GM12878 (cell line): ENCODE data around the gene CALHM3. TPM values are rescaled to one million over a fixed set of nuclear protein-coding genes. Genes with fewer than 3 reads are reported as not detected.

Source experiments
- ATAC-seq: fragments of 200-7000 bp; cut with Tn5 transposase; 3 replicates; pipeline ENCODE4 v1.9.1; 2020; ENCODE audit warnings: mild to moderate bottlenecking, moderate library complexity
- BruUV-seq: library from RNA; stranded (reverse); fragments of 400-500 nt; replicated peaks from 2 replicates; lab custom pipeline; 2021; lab: Mats Ljungman, UMichigan
- CTCF ChIA-PET: fragments of 300-600 bp; sonication (Branson Sonifier 250); formaldehyde crosslinking; extraction: SDS; loops from one replicate; lab custom pipeline; 2021; ENCODE audit warnings: inconsistent platforms; lab: Yijun Ruan, JAX
- POLR2A ChIA-PET: fragments of 350-600 bp; formaldehyde crosslinking; extraction: SDS; loops from one replicate; lab custom pipeline; 2021; ENCODE audit warnings: inconsistent platforms; lab: Charles Lee
- RAD21 ChIA-PET: fragments of 300-600 bp; sonication (Branson Sonifier 250); formaldehyde crosslinking; loops from one replicate; lab custom pipeline; 2023; ENCODE audit warnings: antibody characterized with exemption; ENCODE audit not compliant: unreplicated experiment; lab: Charles Lee
- SMC1A ChIA-PET: fragments of 300-600 bp; sonication (Branson Sonifier 250); formaldehyde crosslinking; loops from one replicate; lab custom pipeline; 2023; ENCODE audit not compliant: unreplicated experiment, uncharacterized antibody; lab: Charles Lee
- DNase-seq: peaks from one replicate; pipeline ENCODE4 v3.0.0-alpha.2; 2011; ENCODE audit warnings: low read depth, low spot score
- FAIRE-seq: peaks from 3 replicates; lab custom pipeline; 2011; peaks lifted over from hg19 to GRCh38; lab: Jason Lieb, UNC
- H2AFZ ChIP-seq: 2 replicates; pipeline ENCODE4 v1.6.0; 2011; ENCODE audit warnings: low read depth, low read length, control low read depth; ENCODE audit not compliant: control insufficient read depth
- H3K27ac ChIP-seq: 2 replicates; pipeline ENCODE4 v1.5.1; 2011; ENCODE audit warnings: control low read depth; ENCODE audit not compliant: control insufficient read depth, insufficient read depth
- H3K27me3 ChIP-seq, 2 experiments: replicated peaks in 1 of 2; 2 replicates each; pipeline versions ENCODE4 v1.6.0 to v1.6.1; 2011; ENCODE audit warnings: low read length in 1 of 2; ENCODE audit not compliant: control insufficient read depth in 2 of 2, insufficient read depth in 2 of 2
- H3K36me3 ChIP-seq, 2 experiments: 2 replicates each; pipeline ENCODE4 v1.5.1; 2011; ENCODE audit warnings: low read length in 1 of 2; ENCODE audit not compliant: control insufficient read depth in 2 of 2, insufficient read depth in 2 of 2
- H3K4me1 ChIP-seq: 2 replicates; pipeline ENCODE4 v1.6.1; 2011; ENCODE audit warnings: mild to moderate bottlenecking, low read length, moderate library complexity, mixed read lengths; ENCODE audit not compliant: control insufficient read depth, insufficient read depth
- H3K4me2 ChIP-seq: 2 replicates; pipeline ENCODE4 v1.6.0; 2011; ENCODE audit warnings: control low read depth; ENCODE audit not compliant: control insufficient read depth, insufficient read depth
- H3K4me3 ChIP-seq: fragments of 200-600 bp; sonication (generic); 2 replicates; pipeline ENCODE4 v1.5.1; 2016
- H3K79me2 ChIP-seq: 2 replicates; pipeline ENCODE4 v1.6.0; 2011; ENCODE audit warnings: low read length; ENCODE audit not compliant: control insufficient read depth, insufficient read depth
- H3K9ac ChIP-seq: 2 replicates; pipeline ENCODE4 v1.8.0; 2011; ENCODE audit warnings: low read length, control low read depth, mixed read lengths; ENCODE audit not compliant: control insufficient read depth, insufficient read depth
- H3K9me3 ChIP-seq: replicated peaks from 3 replicates; pipeline ENCODE4 v1.5.1; 2011; ENCODE audit warnings: mild to moderate bottlenecking, low read length; ENCODE audit not compliant: control insufficient read depth, insufficient read depth
- H4K20me1 ChIP-seq: 2 replicates; pipeline ENCODE4 v1.6.0; 2011; ENCODE audit not compliant: control insufficient read depth, insufficient read depth
- NRF1 ChIP-seq: conservative IDR thresholded peaks from 2 replicates; pipeline ENCODE4 v1.6.1; 2011; ENCODE audit warnings: mild to moderate bottlenecking, low read depth, low read length, improper control_type of control experiment
- whole genome bisulfite sequencing: methylation state at CpG from one replicate; pipeline ENCODE4 v1.1.6; 2016; ENCODE audit warnings: low lambda C conversion rate; ENCODE audit not compliant: insufficient replicate concordance, insufficient coverage; ENCODE audit errors: missing lambda C conversion rate; 5-methylcytosine and 5-hydroxymethylcytosine counted together
- in situ Hi-C: fragments of 300-500 bp; cut with MboI; formaldehyde crosslinking; loops from 9 replicates; pipeline ENCODE4 v1.14.3; 2018; ENCODE audit warnings: mixed read lengths
- intact Hi-C: fragments of 100-400 bp; cut with micrococcal nuclease; formaldehyde crosslinking; loops from one replicate; pipeline ENCODE4 v1.14.2; 2022; ENCODE audit not compliant: unreplicated experiment
- polyA plus RNA-seq, 11 experiments: library from polyadenylated mRNA; depleted of rRNA in 4 of 11; unstranded in 6 of 11; stranded (reverse) in 5 of 11; fragments of >200 nt; fragmentation: Nextera tagmentation in 4 of 11; fragmentation: Illumina TruSeq in 1 of 11; extraction: Ambion mirVana in 4 of 11; extraction: Trizol in 1 of 11; gene quantifications; 1 replicate in 1 of 11; 2 replicates in 10 of 11; pipeline versions ENCODE4 v1.2.1 to v1.2.3, GENCODE V29; 2011 to 2016; ENCODE audit warnings: inconsistent platforms in 2 of 11, missing spikeins in 2 of 11, low read depth in 1 of 11
- total RNA-seq, 4 experiments: library from RNA; depleted of rRNA in 3 of 4; stranded (reverse); fragments of >200 nt in 3 of 4; fragmentation: Illumina TruSeq in 1 of 4; extraction: Trizol in 1 of 4; gene quantifications; 2 replicates each; pipeline versions ENCODE4 v1.2.1 to v1.2.3, GENCODE V29; 2013 to 2021
- TF ChIP-seq, protein P1 (sequence below), 3 experiments: IDR thresholded peaks in 2 of 3; conservative IDR thresholded peaks in 1 of 3; 2 replicates each; pipeline ENCODE4 v1.5.1; 2011; ENCODE audit warnings: low read depth in 3 of 3, low read length in 3 of 3, mild to moderate bottlenecking in 3 of 3, control low read depth in 2 of 3, moderate library complexity in 2 of 3, inconsistent platforms in 1 of 3, mixed read lengths in 1 of 3; ENCODE audit not compliant: control insufficient read depth in 2 of 3, insufficient read depth in 1 of 3; ENCODE audit errors: extremely low read depth in 1 of 3

CALHM3 gene
- total and polyA plus RNA-seq, 10 of the 15 experiments (the other 5 are each of a cell fraction or from before 2014, with no cell fraction given), result 0.03 to 0.42 (median 0.11) TPM; not detected in 5

- H3K36me3 ChIP-seq, result no peaks in the 10 kb centered on the region
- H3K4me3 ChIP-seq, result no peak overlapping the region
- peaks cover 0 to 2% of the 10 kb centered on the region in 2 experiments; a peak in 2 of 4 replicates for H3K27me3 ChIP-seq
- H3K4me1 ChIP-seq, result peaks cover 6% of the 10 kb centered on the region
- no TSS peak for BruUV-seq
- peak; percentile 11; the same call in 2 of the 3 replicates for ATAC-seq
- H3K9me3 ChIP-seq, result no peaks in the 10 kb centered on the region
- H4K20me1 ChIP-seq, result no peaks in the 10 kb centered on the region
- no peak for DNase-seq
- H3K4me2 ChIP-seq, result no peak overlapping the region
- POLR2A ChIA-PET, result interaction anchor here (0.5 kb wide), 1 partner anchor 24 kb away, joined by 9 read pairs; no protein-coding TSS in a partner anchor
- H3K79me2 ChIP-seq, result no peaks in the 10 kb centered on the region
- H3K9ac ChIP-seq, result no peak overlapping the region
- H3K27ac ChIP-seq, result no peak overlapping the region
- in situ Hi-C loops, result no loop called here
- intact Hi-C loops, result no loop called here
- 15% methylated on average over 10 of the region's 10 CpGs for WGBS
- H2AFZ ChIP-seq, result no peak overlapping the region
- SMC1A ChIA-PET, result interaction anchor here (1.0 kb wide), 2 partner anchors 16 to 105 kb away, joined by 3 read pairs; no protein-coding TSS in a partner anchor
- RAD21 ChIA-PET, result no interaction called here
- TF ChIP-seq NRF1, result no peak
- TF ChIP-seq, protein P1, sequence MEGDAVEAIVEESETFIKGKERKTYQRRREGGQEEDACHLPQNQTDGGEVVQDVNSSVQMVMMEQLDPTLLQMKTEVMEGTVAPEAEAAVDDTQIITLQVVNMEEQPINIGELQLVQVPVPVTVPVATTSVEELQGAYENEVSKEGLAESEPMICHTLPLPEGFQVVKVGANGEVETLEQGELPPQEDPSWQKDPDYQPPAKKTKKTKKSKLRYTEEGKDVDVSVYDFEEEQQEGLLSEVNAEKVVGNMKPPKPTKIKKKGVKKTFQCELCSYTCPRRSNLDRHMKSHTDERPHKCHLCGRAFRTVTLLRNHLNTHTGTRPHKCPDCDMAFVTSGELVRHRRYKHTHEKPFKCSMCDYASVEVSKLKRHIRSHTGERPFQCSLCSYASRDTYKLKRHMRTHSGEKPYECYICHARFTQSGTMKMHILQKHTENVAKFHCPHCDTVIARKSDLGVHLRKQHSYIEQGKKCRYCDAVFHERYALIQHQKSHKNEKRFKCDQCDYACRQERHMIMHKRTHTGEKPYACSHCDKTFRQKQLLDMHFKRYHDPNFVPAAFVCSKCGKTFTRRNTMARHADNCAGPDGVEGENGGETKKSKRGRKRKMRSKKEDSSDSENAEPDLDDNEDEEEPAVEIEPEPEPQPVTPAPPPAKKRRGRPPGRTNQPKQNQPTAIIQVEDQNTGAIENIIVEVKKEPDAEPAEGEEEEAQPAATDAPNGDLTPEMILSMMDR (IDR thresholded peaks at IDR 0.05 in 2 of 3, conservative IDR thresholded peaks at IDR 0.05 in 1 of 3; ENCODE audit: control insufficient read depth in 2 of 3, extremely low read depth in 1 of 3, insufficient read depth in 1 of 3, low read depth in 3 of 3, low read length in 3 of 3), result peak in 2 of 3 experiments; percentile 10 to 11; a peak in 1 of 6 replicates
- CTCF ChIA-PET, result no interaction called here
- no peak for FAIRE-seq
Measured at GRCh38 chr10:103507235-103508191, 28.5 kb upstream of the CALHM3 start.
